Natural killer cell treated with Interleukin-12 subunit alpha and Interleukin-12 subunit beta and Interleukin-15 and Interleukin-18, amount 100 ng/mL, for 72 hours (primary cell): ENCODE measurements around the gene OR9A2. TPM values are rescaled to one million over a fixed set of nuclear protein-coding genes. Genes with fewer than 3 reads are reported as not detected.

Experiments used
- ATAC-seq, 2 donors: fragments of 150-1000 bp; cut with Tn5 transposase in 1 of 2; sonication (Bioruptor Pico), chemical (Tn5 transposase) in 1 of 2; 2 replicates each; pipeline ENCODE4 v1.10.0; 2021
- DNase-seq: peaks from one replicate; pipeline ENCODE4 v3.0.0; 2022; ENCODE audit warnings: low spot score
- H3K27ac Mint-ChIP-seq, 2 donors: 1 replicate in 1 of 2; 2 replicates in 1 of 2; pipeline ENCODE4 v1.8.0; 2022; ENCODE audit warnings: mixed read lengths in 2 of 2, mild to moderate bottlenecking in 1 of 2, moderate library complexity in 1 of 2
- H3K27me3 Mint-ChIP-seq, 2 donors: 1 replicate in 1 of 2; 2 replicates in 1 of 2; pipeline ENCODE4 v1.8.0; 2022; ENCODE audit warnings: mixed read lengths in 2 of 2
- H3K36me3 Mint-ChIP-seq: one replicate; pipeline ENCODE4 v1.8.0; 2022; ENCODE audit warnings: mixed read lengths
- H3K4me1 Mint-ChIP-seq, 2 donors: 1 replicate in 1 of 2; 2 replicates in 1 of 2; pipeline ENCODE4 v1.8.0; 2022; ENCODE audit warnings: low read depth in 2 of 2, mixed read lengths in 2 of 2, mild to moderate bottlenecking in 1 of 2
- H3K4me3 Mint-ChIP-seq: one replicate; pipeline ENCODE4 v1.8.0; 2022; ENCODE audit warnings: mixed read lengths
- H3K9me3 Mint-ChIP-seq: 2 replicates; pipeline ENCODE4 v1.8.0; 2022; ENCODE audit warnings: mixed read lengths
- total RNA-seq, 2 donors: library from RNA; stranded (reverse); gene quantifications; one replicate each; pipeline ENCODE4 v1.2.3, GENCODE V29; 2022

OR9A2 gene, protein sequence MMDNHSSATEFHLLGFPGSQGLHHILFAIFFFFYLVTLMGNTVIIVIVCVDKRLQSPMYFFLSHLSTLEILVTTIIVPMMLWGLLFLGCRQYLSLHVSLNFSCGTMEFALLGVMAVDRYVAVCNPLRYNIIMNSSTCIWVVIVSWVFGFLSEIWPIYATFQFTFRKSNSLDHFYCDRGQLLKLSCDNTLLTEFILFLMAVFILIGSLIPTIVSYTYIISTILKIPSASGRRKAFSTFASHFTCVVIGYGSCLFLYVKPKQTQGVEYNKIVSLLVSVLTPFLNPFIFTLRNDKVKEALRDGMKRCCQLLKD
- not detected for total RNA-seq

- Mint-ChIP-seq H3K27ac (no peak within 1 kb of the TSS), H3K4me3 (no peak within 1 kb of the TSS), H3K27me3 (peaks cover 16 to 52% of the 10 kb centered on the region in 2 donors), H3K4me1 (peaks cover 0 to 4% of the 10 kb centered on the region in 2 donors), H3K36me3 (no peaks in the 10 kb centered on the region), H3K9me3 (no peaks in the 10 kb centered on the region)
- no peak for ATAC-seq
- no peak for DNase-seq
These were observed at the start of gene OR9A2 for GRCh38 chr7:143027032-143027431. TSS of gene OR9A2 (minus strand) at chr7:143027132. CDS start at chr7:143027132, 0 bp downstream.

DNA sequence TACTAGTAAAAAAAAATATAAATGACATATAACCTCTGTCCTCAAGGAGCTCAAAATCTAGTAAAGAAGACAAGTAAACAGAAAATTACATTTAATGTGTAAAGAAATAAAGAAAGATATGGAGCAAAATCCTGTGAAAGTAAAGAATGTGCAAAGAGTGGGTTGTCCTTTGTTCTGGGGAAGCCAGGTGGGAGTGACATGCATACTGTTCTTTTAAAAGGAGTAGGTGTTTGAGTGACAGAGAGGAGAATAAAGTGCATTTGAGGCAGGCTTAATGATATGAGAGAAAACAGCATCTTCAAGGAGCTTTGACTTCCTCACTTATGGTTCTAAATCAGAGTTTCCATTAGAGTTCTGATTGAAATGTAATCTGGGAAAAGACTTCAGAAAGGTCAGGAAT, 47.2 kb upstream of the OR9A2 start:
- H3K36me3 Mint-ChIP-seq = no peaks in the 10 kb centered on the region
- peaks cover 20 to 38% of the 10 kb centered on the region in 2 donors for H3K27me3 Mint-ChIP-seq
- no peak overlapping the region for H3K27ac Mint-ChIP-seq
- H3K4me1 Mint-ChIP-seq = no peaks in the 10 kb centered on the region
- DNase-seq (no peak), ATAC-seq (no peak)
- no peak overlapping the region for H3K4me3 Mint-ChIP-seq
- no peaks in the 10 kb centered on the region for H3K9me3 Mint-ChIP-seq

DNA sequence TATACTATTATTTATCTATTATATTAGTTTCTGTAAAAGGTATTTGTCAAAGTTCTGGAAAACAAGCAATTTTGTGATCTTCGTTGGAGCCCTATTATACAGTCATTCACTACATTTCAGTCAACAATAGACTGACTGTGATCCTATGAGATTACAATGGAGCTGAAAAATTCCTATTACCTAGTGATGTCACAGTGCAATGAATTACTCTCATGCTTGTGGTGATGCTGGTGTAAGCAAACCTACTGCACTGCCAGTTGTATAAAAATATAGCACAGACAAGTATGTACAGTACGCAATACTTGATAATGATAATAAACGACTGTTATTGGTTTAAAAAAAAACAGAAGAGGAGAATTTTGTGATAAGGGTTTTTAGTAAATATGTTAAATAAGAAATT, 46.6 kb upstream of the OR9A2 start:
- Mint-ChIP-seq H3K9me3 (no peaks in the 10 kb centered on the region), H3K4me3 (no peak overlapping the region), H3K27me3 (peaks cover 20 to 37% of the 10 kb centered on the region in 2 donors), H3K36me3 (no peaks in the 10 kb centered on the region), H3K27ac (no peak overlapping the region), H3K4me1 (no peaks in the 10 kb centered on the region)
- no peak for ATAC-seq
- no peak for DNase-seq

DNA sequence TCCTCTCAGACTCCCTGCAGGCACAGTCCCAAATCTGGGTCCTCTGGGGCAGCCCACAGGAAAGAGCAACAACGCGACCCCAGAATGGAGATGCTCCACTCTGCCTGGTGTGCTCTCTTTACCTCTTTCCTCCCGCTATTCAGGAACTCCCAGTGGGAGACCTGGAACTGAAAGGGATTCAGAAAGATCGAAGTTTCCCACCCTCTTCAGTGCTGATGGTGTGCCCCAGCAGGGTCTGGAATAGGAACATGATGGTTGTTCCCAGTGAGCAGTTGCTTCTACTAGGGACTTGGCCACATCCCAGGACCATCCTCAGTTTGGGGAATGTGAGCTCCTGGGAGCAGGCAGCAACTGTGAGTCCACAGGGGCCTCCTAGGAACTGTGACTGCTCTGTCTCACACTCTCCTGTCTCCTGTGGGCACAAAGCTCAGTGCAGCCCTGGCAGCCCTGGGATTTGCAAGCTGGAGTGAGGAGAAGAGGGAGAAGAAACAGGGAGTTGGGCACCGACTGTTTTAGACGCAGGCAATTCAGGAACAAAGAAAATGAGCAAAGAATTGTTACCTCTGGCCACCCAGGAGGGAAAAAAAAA, 43.1 kb upstream of the OR9A2 start:
- ATAC-seq = peak in 1 of 2 donors; percentile 36
- peaks cover 16 to 36% of the 10 kb centered on the region in 2 donors for H3K27me3 Mint-ChIP-seq
- H3K36me3 Mint-ChIP-seq = no peaks in the 10 kb centered on the region
- H3K27ac Mint-ChIP-seq = no peak overlapping the region
- H3K4me3 Mint-ChIP-seq = no peak overlapping the region
- no peaks in the 10 kb centered on the region for H3K9me3 Mint-ChIP-seq
- no peaks in the 10 kb centered on the region for H3K4me1 Mint-ChIP-seq
- DNase-seq = no peak

GRCh38 chr7:143068446-143068845, 41.5 kb upstream of the OR9A2 start:
- H3K4me3 Mint-ChIP-seq = no peak overlapping the region
- ATAC-seq = peak in 1 of 2 donors; percentile 37
- DNase-seq = no peak
- H3K27ac Mint-ChIP-seq = no peak overlapping the region
- H3K9me3 Mint-ChIP-seq = no peaks in the 10 kb centered on the region
- peaks cover 12 to 39% of the 10 kb centered on the region in 2 donors for H3K27me3 Mint-ChIP-seq
- no peaks in the 10 kb centered on the region for H3K4me1 Mint-ChIP-seq
- H3K36me3 Mint-ChIP-seq = no peaks in the 10 kb centered on the region

DNA sequence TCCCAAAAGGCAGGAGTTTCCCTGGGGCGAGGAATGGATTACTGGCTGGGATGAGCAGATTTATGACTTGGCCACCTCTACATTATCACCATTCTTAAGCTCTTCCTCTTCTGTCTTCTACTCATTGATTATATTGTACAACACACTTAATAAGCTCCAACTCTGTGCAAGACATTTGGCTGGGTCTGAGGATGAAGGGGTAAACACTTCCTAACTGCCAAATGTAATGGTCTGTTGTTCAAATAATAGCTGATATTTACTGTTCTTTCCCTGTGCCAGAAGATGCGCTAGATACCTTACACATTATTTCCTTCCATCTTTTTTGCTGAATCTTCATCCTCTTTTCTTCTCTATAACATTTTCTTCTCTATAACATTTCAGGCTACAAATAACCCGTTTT, 36.8 kb upstream of the OR9A2 start:
- Mint-ChIP-seq H3K27ac (no peak overlapping the region), H3K4me3 (no peak overlapping the region), H3K9me3 (no peaks in the 10 kb centered on the region), H3K27me3 (peaks cover 11 to 27% of the 10 kb centered on the region in 2 donors), H3K36me3 (no peaks in the 10 kb centered on the region), H3K4me1 (no peaks in the 10 kb centered on the region)
- no peak for ATAC-seq
- no peak for DNase-seq

GRCh38 chr7:143055754-143056153, 28.8 kb upstream of the OR9A2 start:
- no peaks in the 10 kb centered on the region for H3K36me3 Mint-ChIP-seq
- H3K27me3 Mint-ChIP-seq = peaks cover 14 to 24% of the 10 kb centered on the region in 2 donors
- H3K9me3 Mint-ChIP-seq = no peaks in the 10 kb centered on the region
- H3K4me3 Mint-ChIP-seq = no peak overlapping the region
- DNase-seq = no peak
- H3K27ac Mint-ChIP-seq = no peak overlapping the region
- H3K4me1 Mint-ChIP-seq = no peaks in the 10 kb centered on the region
- ATAC-seq = no peak

GRCh38 chr7:143054621-143055020, 27.7 kb upstream of the OR9A2 start:
- DNase-seq (no peak), ATAC-seq (no peak)
- Mint-ChIP-seq H3K4me1 (no peaks in the 10 kb centered on the region), H3K27me3 (peaks cover 14 to 24% of the 10 kb centered on the region in 2 donors), H3K4me3 (no peak overlapping the region), H3K36me3 (no peaks in the 10 kb centered on the region), H3K27ac (no peak overlapping the region), H3K9me3 (no peaks in the 10 kb centered on the region)

DNA sequence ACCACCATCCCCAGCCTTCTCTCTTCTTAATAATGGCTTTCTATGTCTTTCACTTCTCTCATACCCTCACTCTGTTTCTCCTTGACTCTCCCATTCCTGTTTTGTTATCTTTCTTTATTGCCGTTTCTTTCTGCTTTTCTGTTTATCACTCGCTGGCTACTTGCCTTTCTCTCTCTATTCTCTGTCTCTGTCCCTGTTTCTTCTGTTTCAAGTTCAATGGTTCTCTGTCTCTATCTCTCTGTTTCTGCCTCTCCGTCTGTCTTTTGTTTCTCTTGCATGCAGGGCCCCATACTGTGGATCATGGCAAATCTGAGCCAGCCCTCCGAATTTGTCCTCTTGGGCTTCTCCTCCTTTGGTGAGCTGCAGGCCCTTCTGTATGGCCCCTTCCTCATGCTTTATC, 25.1 kb upstream of the OR9A2 start, which contains the start of gene OR6V1:
TSS of gene OR6V1 (plus strand) at position 301 of the 400 bp plus-strand sequence. CDS start at position 301, 0 bp downstream.
- Mint-ChIP-seq H3K36me3 (no peaks in the 10 kb centered on the region), H3K4me3 (no peak within 1 kb of the TSS), H3K27me3 (peaks cover 18 to 28% of the 10 kb centered on the region in 2 donors), H3K4me1 (no peaks in the 10 kb centered on the region), H3K9me3 (no peaks in the 10 kb centered on the region), H3K27ac (no peak within 1 kb of the TSS)
- DNase-seq = no peak
- ATAC-seq = no peak

DNA sequence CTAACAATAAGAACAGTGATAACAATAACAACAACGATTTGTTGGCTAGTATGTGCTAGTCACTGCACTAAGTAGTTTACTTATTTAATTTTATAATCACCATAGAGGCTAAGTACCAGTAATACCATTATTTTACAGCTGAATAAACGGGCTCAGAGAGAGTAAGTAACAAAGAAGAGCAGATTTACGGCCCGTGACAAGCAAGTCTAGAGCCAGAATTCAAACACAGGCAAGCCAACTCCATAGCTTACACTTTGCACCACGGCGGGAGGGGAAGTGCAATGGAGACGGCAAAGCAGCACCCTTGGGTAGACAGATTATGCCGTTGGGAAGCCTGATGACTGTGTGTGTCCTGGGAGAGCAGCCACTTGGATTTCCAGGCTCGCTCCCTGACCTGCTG, 24.0 kb upstream of the OR9A2 start:
- Mint-ChIP-seq H3K36me3 (no peaks in the 10 kb centered on the region), H3K4me3 (no peak overlapping the region), H3K27me3 (peaks cover 22 to 39% of the 10 kb centered on the region in 2 donors), H3K9me3 (no peaks in the 10 kb centered on the region), H3K4me1 (no peaks in the 10 kb centered on the region), H3K27ac (no peak overlapping the region)
- ATAC-seq = no peak
- DNase-seq = no peak

DNA sequence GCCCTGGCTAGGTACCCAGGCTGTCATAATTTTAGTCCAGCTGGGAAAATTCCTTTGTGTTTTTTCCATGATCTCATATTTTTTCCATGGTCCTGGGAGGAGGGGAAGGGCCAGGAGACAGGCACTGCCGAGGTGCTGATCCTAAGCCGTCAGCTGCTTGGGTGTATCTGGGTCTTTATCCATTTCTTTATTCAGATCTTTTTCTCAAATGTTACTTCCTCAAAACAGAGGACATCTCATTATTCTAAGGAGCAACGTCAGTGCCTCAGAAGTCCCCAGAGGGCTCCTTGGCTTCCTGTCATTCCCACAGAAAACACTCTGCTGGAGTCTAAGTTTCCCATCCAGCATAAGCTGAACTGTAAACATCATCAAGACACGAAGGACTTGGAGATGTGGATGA, 22.4 kb upstream of the OR9A2 start:
- no peak overlapping the region for H3K27ac Mint-ChIP-seq
- H3K9me3 Mint-ChIP-seq = no peaks in the 10 kb centered on the region
- H3K27me3 Mint-ChIP-seq = peaks cover 22 to 48% of the 10 kb centered on the region in 2 donors
- no peaks in the 10 kb centered on the region for H3K4me1 Mint-ChIP-seq
- H3K4me3 Mint-ChIP-seq = no peak overlapping the region
- no peak for DNase-seq
- no peak for ATAC-seq
- H3K36me3 Mint-ChIP-seq = no peaks in the 10 kb centered on the region

DNA sequence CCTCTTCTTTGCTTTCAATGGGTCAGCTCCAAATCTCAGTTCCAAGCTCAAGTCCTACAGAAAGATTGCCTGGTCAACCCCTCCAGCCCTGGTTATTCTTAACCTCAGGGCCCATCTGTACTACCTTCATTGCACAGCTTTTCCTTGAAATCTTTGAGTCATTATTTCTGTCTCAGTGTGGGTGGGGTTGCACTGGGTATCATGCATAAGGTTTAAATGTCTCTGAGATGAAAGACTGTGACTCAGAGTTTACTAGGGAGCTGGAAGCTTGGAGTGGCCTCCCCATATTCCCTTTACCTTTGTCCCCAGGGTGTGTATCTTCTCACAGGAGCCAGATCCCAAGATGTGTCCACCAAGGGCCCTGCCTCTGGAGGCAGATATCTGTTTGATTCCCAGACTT, 21.9 kb upstream of the OR9A2 start:
- peaks cover 22 to 47% of the 10 kb centered on the region in 2 donors for H3K27me3 Mint-ChIP-seq
- no peaks in the 10 kb centered on the region for H3K36me3 Mint-ChIP-seq
- no peak for DNase-seq
- no peak overlapping the region for H3K27ac Mint-ChIP-seq
- no peak overlapping the region for H3K4me3 Mint-ChIP-seq
- H3K4me1 Mint-ChIP-seq = no peaks in the 10 kb centered on the region
- no peak for ATAC-seq
- H3K9me3 Mint-ChIP-seq = no peaks in the 10 kb centered on the region

DNA sequence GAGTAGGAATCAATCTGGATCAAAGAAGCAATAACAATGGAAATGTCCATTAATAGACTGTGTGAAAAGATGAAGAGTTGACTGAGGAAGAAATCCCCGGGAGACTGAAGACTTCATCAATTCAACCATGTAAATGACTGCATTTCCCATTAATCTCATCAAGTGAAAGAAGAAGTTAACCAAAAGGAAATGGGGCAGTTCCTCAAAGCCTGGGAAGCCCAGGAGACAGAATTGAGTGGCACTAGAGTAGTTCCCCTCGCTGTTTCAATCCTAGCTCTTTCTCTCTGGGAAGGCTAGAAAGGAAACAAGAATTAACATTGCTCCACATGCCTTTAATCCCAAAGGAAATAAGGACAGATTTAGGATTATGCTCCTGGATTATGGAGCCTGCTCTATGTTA, 20.4 kb upstream of the OR9A2 start:
- Mint-ChIP-seq H3K36me3 (no peaks in the 10 kb centered on the region), H3K4me3 (no peak overlapping the region), H3K9me3 (no peaks in the 10 kb centered on the region), H3K27ac (no peak overlapping the region), H3K27me3 (peaks cover 20 to 45% of the 10 kb centered on the region in 2 donors), H3K4me1 (no peaks in the 10 kb centered on the region)
- no peak for DNase-seq
- no peak for ATAC-seq

GRCh38 chr7:143046426-143046851, 19.5 kb upstream of the OR9A2 start:
- no peak for ATAC-seq
- Mint-ChIP-seq H3K27ac (no peak overlapping the region), H3K9me3 (no peaks in the 10 kb centered on the region), H3K4me3 (no peak overlapping the region), H3K27me3 (peaks cover 17 to 38% of the 10 kb centered on the region in 2 donors), H3K4me1 (no peaks in the 10 kb centered on the region), H3K36me3 (no peaks in the 10 kb centered on the region)
- DNase-seq = no peak
